Adrenal gland (tissue), 12 donors: Measurements from ENCODE around the gene PRMT9. TPM values are rescaled to one million over a fixed set of nuclear protein-coding genes. Genes with fewer than 3 reads are reported as not detected.

Experiments
- DNase-seq, 7 donors: peaks; one replicate each; pipeline ENCODE4 v3.0.0-alpha.2; 2019 to 2020
- H3K27ac ChIP-seq, 5 donors: fragments of 200-600 bp; sonication (generic) in 4 of 5; 1 replicate in 3 of 5; 2 replicates in 2 of 5; pipeline versions ENCODE4 v1.5.1 to v1.8.0; 2016 to 2020; ENCODE audit warnings: mild to moderate bottlenecking in 1 of 5
- H3K27me3 ChIP-seq: fragments of 200-600 bp; 2 replicates; pipeline ENCODE4 v1.8.0; 2021
- H3K36me3 ChIP-seq, 2 donors: fragments of 200-600 bp; replicated peaks in 1 of 2; 1 replicate in 1 of 2; 2 replicates in 1 of 2; pipeline versions ENCODE4 v1.5.1 to v1.8.0; 2018 to 2022
- H3K4me1 ChIP-seq, 2 donors: fragments of 200-600 bp; replicated peaks in 1 of 2; 1 replicate in 1 of 2; 2 replicates in 1 of 2; pipeline versions ENCODE4 v1.5.1 to v1.8.0; 2018 to 2021
- H3K4me3 ChIP-seq, 4 donors: fragments of 200-600 bp; sonication (generic) in 3 of 4; one replicate each; pipeline ENCODE4 v1.5.1; 2016 to 2018
- H3K9me3 ChIP-seq, 3 donors: fragments of 200-600 bp; sonication (generic) in 1 of 3; replicated peaks in 1 of 3; 1 replicate in 2 of 3; 2 replicates in 1 of 3; pipeline versions ENCODE4 v1.5.1 to v1.8.0; 2016 to 2021
- CTCF ChIP-seq, 6 experiments: fragments of 450-650 bp in 4 of 6; fragments of 200-600 bp in 2 of 6; sonication (generic) in 1 of 6; IDR thresholded peaks; 1 replicate in 5 of 6; 2 replicates in 1 of 6; pipeline versions ENCODE4 v1.5.1 to v1.8.0; 2016 to 2021; ENCODE audit warnings: antibody characterized with exemption in 6 of 6, mild to moderate bottlenecking in 2 of 6, moderate library complexity in 1 of 6
- POLR2A ChIP-seq, 2 donors: fragments of 450-650 bp; IDR thresholded peaks; one replicate each; pipeline ENCODE4 v1.6.1; 2017; ENCODE audit warnings: antibody characterized with exemption in 2 of 2, mild to moderate bottlenecking in 2 of 2, moderate library complexity in 1 of 2
- WGBS, 4 donors: extraction: QIAGEN DNeasy Blood & Tissue Kit in 2 of 4; methylation state at CpG; one replicate each; pipeline versions ENCODE4 v1.1.5 to v1.1.7; 2013 to 2017; 5-methylcytosine and 5-hydroxymethylcytosine counted together
- intact Hi-C, 2 donors: fragments of 100-400 bp; cut with DNase I; formaldehyde crosslinking; loops; one replicate each; pipeline versions ENCODE4 v1.14.1 to v1.15.0; 2022 to 2023
- polyA plus RNA-seq, 3 donors: library from polyadenylated mRNA; stranded (reverse); fragments of 200-250 nt in 2 of 3; fragments of 350-450 nt in 1 of 3; fragmentation: Illumina TruSeq in 1 of 3; extraction: RNeasy Lipid Tissue Mini Kit (QIAGEN cat#74804) in 1 of 3; gene quantifications; one replicate each; pipeline ENCODE4 v1.2.3, GENCODE V29; 2013 to 2014
- total RNA-seq, 9 donors: library from RNA; depleted of rRNA in 4 of 9; stranded (reverse); fragments of >200 nt in 4 of 9; fragments of 120-200 nt in 1 of 9; fragmentation: NEBNext Ultra II Directional in 1 of 9; extraction: Animal tissue kit (Norgen Biotek cat#: 25700) in 1 of 9; gene quantifications; one replicate each; pipeline versions ENCODE4 v1.1.0 to v1.2.4, GENCODE V29; 2013 to 2023
- donor health status: healthy with polysubstance abuse.
- donor health status: Bipolar disorder and iron deficiency.
- donor health status: DM: yes; HTN: yes; CAD: no.
- donor health status: DM: no; HTN: no; CAD: no.
- donor health status: DM: no; HTN: no; CAD: no.
- donor health status: DM: yes; HTN: yes; CAD: no.

PRMT9 gene
- total and polyA plus RNA-seq, 12 donors: 5.4 to 19.6 (median 11.3) TPM

GRCh38 chr4:147691820-147692219, 7.9 kb upstream of the PRMT9 start:
- 77 to 88% (median 83%) methylated on average over 2 of the region's 2 CpGs for WGBS, 4 donors
- H3K9me3 ChIP-seq: no peaks in the 10 kb centered on the region
- no peak overlapping the region for H3K27ac ChIP-seq
- H3K4me1 ChIP-seq: no peaks in the 10 kb centered on the region
- no peak for DNase-seq
- TF ChIP-seq CTCF (IDR thresholded peaks at IDR 0.05): no peak
- no peak for TF ChIP-seq POLR2A (IDR thresholded peaks at IDR 0.05)
- intact Hi-C loops: no loop called here
- H3K4me3 ChIP-seq: no peak overlapping the region
- H3K27me3 ChIP-seq: no peaks in the 10 kb centered on the region
- H3K36me3 ChIP-seq: no peaks in the 10 kb centered on the region

GRCh38 chr4:147689067-147689466, 5.1 kb upstream of the PRMT9 start:
- Histone ChIP-seq H3K4me3 (no peak overlapping the region), H3K9me3 (no peaks in the 10 kb centered on the region), H3K27ac (no peak overlapping the region), H3K36me3 (no peaks in the 10 kb centered on the region), H3K27me3 (no peaks in the 10 kb centered on the region), H3K4me1 (peaks cover 0 to 7% of the 10 kb centered on the region in 2 donors)
- intact Hi-C loops: no loop called here
- no peak for DNase-seq
- TF ChIP-seq CTCF (IDR thresholded peaks at IDR 0.05) (no peak), POLR2A (IDR thresholded peaks at IDR 0.05) (no peak)
- 50 to 60% (median 55%) methylated on average over 4 of the region's 4 CpGs for WGBS, 4 donors

GRCh38 chr4:147683188-147683591, 773 bp downstream of the PRMT9 start:
- Histone ChIP-seq H3K27ac (peak overlapping the region; percentile 6 to 94 (median 86)), H3K4me1 (peaks cover 6 to 33% of the 10 kb centered on the region in 2 donors), H3K4me3 (peak overlapping the region in 3 of 4 donors; percentile 82 to 87 (median 83)), H3K36me3 (no peaks in the 10 kb centered on the region), H3K27me3 (no peaks in the 10 kb centered on the region), H3K9me3 (no peaks in the 10 kb centered on the region)
- intact Hi-C loops: no loop called here
- TF ChIP-seq CTCF (IDR thresholded peaks at IDR 0.05) (no peak), POLR2A (IDR thresholded peaks at IDR 0.05) (peak; percentile 39 to 65)
- DNase-seq: peak; percentile 20 to 68 (median 47)
- 2 to 3% (median 2%) methylated on average over 10 of the region's 10 CpGs for WGBS, 4 donors

- peak overlapping the region in 3 of 5 donors; percentile 6 to 93 (median 86) for H3K27ac ChIP-seq
- whole genome bisulfite sequencing, 4 donors: 57 to 71% (median 68%) methylated on average over 3 of the region's 3 CpGs
- no peak for DNase-seq
- no peaks in the 10 kb centered on the region for H3K36me3 ChIP-seq
- no peaks in the 10 kb centered on the region for H3K27me3 ChIP-seq
- H3K4me1 ChIP-seq: peaks cover 6 to 33% of the 10 kb centered on the region in 2 donors
- no peaks in the 10 kb centered on the region for H3K9me3 ChIP-seq
- intact Hi-C loops: no loop called here
- TF ChIP-seq CTCF (IDR thresholded peaks at IDR 0.05) (no peak), POLR2A (IDR thresholded peaks at IDR 0.05) (no peak)
- H3K4me3 ChIP-seq: peak overlapping the region in 2 of 4 donors; percentile 82 to 87
Measured at GRCh38 chr4:147682755-147683154, 1.2 kb downstream of the PRMT9 start.
